PC-9 (cell line): ENCODE results near the gene RUVBL2. TPM values are rescaled to one million over a fixed set of nuclear protein-coding genes. Genes with fewer than 3 reads are reported as not detected.

Experiments
- BruUV-seq: library from RNA; stranded (reverse); fragments of 400-500 nt; replicated peaks from 2 replicates; lab custom pipeline; 2021; lab: Mats Ljungman, UMichigan
- CTCF ChIA-PET: fragments of 300-600 bp; sonication (Branson Sonifier 250); formaldehyde crosslinking; loops from one replicate; lab custom pipeline; 2022; ENCODE audit warnings: antibody characterized with exemption; lab: Charles Lee
- POLR2A ChIA-PET: fragments of 300-600 bp; sonication (Branson Sonifier 250); formaldehyde crosslinking; loops from one replicate; lab custom pipeline; 2022; ENCODE audit warnings: antibody characterized with exemption; ENCODE audit not compliant: unreplicated experiment; lab: Charles Lee
- DNase-seq, 2 experiments: peaks; one replicate each; pipeline versions ENCODE4 v3.0.0 to v3.0.0-alpha.2; 2015 to 2022; ENCODE audit warnings: mixed read lengths in 1 of 2
- H2AFZ ChIP-seq: fragments of 200-600 bp; sonication (generic); 2 replicates; pipeline ENCODE4 v1.8.1; 2017; ENCODE audit warnings: antibody characterized with exemption
- H3F3A ChIP-seq: fragments of 200-600 bp; sonication (generic); 2 replicates; pipeline ENCODE4 v1.8.1; 2017; ENCODE audit warnings: antibody characterized with exemption, mild to moderate bottlenecking, low read depth; ENCODE audit not compliant: insufficient read depth
- H3K27ac ChIP-seq: fragments of 200-600 bp; sonication (generic); 2 replicates; pipeline ENCODE4 v1.6.1; 2016; ENCODE audit warnings: mixed run types
- H3K27me3 ChIP-seq: fragments of 200-600 bp; sonication (generic); 2 replicates; pipeline ENCODE4 v1.6.1; 2016; ENCODE audit warnings: low read depth, mixed run types; ENCODE audit not compliant: insufficient read depth
- H3K36me3 ChIP-seq: fragments of 200-600 bp; sonication (generic); 2 replicates; pipeline ENCODE4 v1.6.1; 2016; ENCODE audit warnings: low read depth, mixed run types
- H3K4me1 ChIP-seq: fragments of 200-600 bp; sonication (generic); replicated peaks from 2 replicates; pipeline ENCODE4 v1.6.1; 2016; ENCODE audit warnings: mixed run types; ENCODE audit not compliant: insufficient read depth
- H3K4me2 ChIP-seq: fragments of 200-600 bp; sonication (generic); 2 replicates; pipeline ENCODE4 v1.6.1; 2017; ENCODE audit warnings: mixed run types
- H3K4me3 ChIP-seq: fragments of 200-600 bp; sonication (generic); 2 replicates; pipeline ENCODE4 v1.6.1; 2016; ENCODE audit warnings: mixed run types
- H3K79me2 ChIP-seq: fragments of 200-600 bp; sonication (generic); 2 replicates; pipeline ENCODE4 v1.6.1; 2017; ENCODE audit warnings: low read depth, mixed run types
- H3K9me2 ChIP-seq: fragments of 200-600 bp; sonication (generic); 2 replicates; pipeline ENCODE4 v1.8.1; 2017; ENCODE audit warnings: mild to moderate bottlenecking; ENCODE audit not compliant: insufficient read depth
- H3K9me3 ChIP-seq: fragments of 200-600 bp; sonication (generic); 2 replicates; pipeline ENCODE4 v1.8.1; 2016; ENCODE audit warnings: low read depth; ENCODE audit not compliant: insufficient read depth
- H4K20me1 ChIP-seq: fragments of 200-600 bp; sonication (generic); 2 replicates; pipeline ENCODE4 v1.8.1; 2017; ENCODE audit not compliant: insufficient read depth
- EZH2 ChIP-seq: fragments of 200-600 bp; sonication (generic); IDR thresholded peaks from 2 replicates; pipeline ENCODE4 v1.8.0; 2017; ENCODE audit warnings: antibody characterized with exemption, low read depth
- intact Hi-C: fragments of 100-400 bp; cut with micrococcal nuclease; formaldehyde crosslinking; loops from one replicate; pipeline ENCODE4 v1.10.0; 2022; ENCODE audit not compliant: unreplicated experiment
- total RNA-seq: library from RNA; stranded (reverse); gene quantifications from 2 replicates; pipeline ENCODE4 v1.2.3, GENCODE V29; 2021
- TF ChIP-seq, protein P1 (sequence below): fragments of 200-600 bp; sonication (generic); conservative IDR thresholded peaks from 2 replicates; pipeline ENCODE4 v1.6.1; 2017; ENCODE audit warnings: mixed run types, antibody characterized with exemption, mild to moderate bottlenecking, moderate library complexity

The RUVBL2 gene
- total RNA-seq, 1 experiment from 2014 or later, result 179 TPM

DNA sequence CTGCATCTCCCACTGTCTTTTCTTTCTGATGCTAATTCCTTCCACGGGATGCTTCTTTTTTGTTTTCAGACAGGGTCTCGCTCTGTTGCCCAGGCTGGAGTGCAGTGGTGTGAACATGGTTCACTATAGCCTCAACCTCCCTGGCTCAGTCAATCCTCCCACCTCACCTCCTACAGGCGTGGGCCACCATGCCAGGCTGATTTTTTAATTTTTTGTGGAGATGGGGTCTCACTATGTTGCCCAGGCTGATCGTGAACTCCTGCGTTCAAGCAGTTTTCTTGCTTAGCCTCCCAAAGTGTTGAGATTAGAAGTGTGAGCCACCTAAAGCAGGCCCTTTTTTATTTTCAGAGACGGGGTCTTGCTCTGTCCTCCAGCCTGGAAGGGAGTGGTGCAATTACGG lies 5.4 kb upstream of the RUVBL2 start:
- H3F3A ChIP-seq, result peaks cover 14% of the 10 kb centered on the region
- ChIA-PET CTCF (no interaction called here), POLR2A (interaction anchor here (0.7 kb wide), 1 partner anchor 170 kb away, joined by 9 read pairs; no protein-coding TSS in a partner anchor)
- no peaks in the 10 kb centered on the region for H3K27me3 ChIP-seq
- H3K79me2 ChIP-seq, result peaks cover 29% of the 10 kb centered on the region
- peaks cover 7% of the 10 kb centered on the region; the same call in 1 of the 2 replicates for H3K4me1 ChIP-seq
- no peaks in the 10 kb centered on the region for H3K9me2 ChIP-seq
- H4K20me1 ChIP-seq, result no peaks in the 10 kb centered on the region; the same call in 1 of the 2 replicates
- no peak overlapping the region for H3K4me2 ChIP-seq
- DNase-seq, result no peak
- no peak overlapping the region for H3K4me3 ChIP-seq
- H2AFZ ChIP-seq, result no peak overlapping the region
- intact Hi-C loops, result no loop called here
- H3K9me3 ChIP-seq, result no peaks in the 10 kb centered on the region
- TF ChIP-seq EZH2, result no peak
- TF ChIP-seq, protein P1, sequence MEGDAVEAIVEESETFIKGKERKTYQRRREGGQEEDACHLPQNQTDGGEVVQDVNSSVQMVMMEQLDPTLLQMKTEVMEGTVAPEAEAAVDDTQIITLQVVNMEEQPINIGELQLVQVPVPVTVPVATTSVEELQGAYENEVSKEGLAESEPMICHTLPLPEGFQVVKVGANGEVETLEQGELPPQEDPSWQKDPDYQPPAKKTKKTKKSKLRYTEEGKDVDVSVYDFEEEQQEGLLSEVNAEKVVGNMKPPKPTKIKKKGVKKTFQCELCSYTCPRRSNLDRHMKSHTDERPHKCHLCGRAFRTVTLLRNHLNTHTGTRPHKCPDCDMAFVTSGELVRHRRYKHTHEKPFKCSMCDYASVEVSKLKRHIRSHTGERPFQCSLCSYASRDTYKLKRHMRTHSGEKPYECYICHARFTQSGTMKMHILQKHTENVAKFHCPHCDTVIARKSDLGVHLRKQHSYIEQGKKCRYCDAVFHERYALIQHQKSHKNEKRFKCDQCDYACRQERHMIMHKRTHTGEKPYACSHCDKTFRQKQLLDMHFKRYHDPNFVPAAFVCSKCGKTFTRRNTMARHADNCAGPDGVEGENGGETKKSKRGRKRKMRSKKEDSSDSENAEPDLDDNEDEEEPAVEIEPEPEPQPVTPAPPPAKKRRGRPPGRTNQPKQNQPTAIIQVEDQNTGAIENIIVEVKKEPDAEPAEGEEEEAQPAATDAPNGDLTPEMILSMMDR, result no peak
- H3K27ac ChIP-seq, result no peak overlapping the region
- H3K36me3 ChIP-seq, result peaks cover 7% of the 10 kb centered on the region; the same call in 1 of the 2 replicates
- BruUV-seq, result no TSS peak

DNA sequence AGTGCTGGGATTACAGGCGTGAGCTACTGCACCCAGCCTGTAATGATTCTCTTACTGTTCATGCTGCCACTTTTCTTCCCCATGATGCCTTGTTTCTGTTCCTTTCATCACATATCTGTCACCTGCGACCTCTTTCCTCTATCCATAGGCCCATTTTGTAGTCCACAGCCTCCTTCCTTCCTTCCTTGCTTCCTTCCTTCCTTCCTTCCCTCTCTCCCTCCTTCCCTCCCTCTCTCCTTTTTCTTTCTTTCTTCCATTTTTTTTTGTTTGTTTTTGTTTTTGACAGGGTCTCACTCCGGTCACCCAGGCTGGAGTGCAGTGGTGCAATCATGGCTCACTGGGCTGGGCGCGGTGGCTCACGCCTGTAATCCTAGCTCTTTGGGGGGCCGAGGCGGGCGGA lies 4.8 kb upstream of the RUVBL2 start:
- H2AFZ ChIP-seq, result no peak overlapping the region
- POLR2A ChIA-PET, result no interaction called here
- no peaks in the 10 kb centered on the region for H3K9me3 ChIP-seq
- intact Hi-C loops, result no loop called here
- no peak for TF ChIP-seq EZH2
- TF ChIP-seq, protein P1, result no peak
- peaks cover 30% of the 10 kb centered on the region for H3K79me2 ChIP-seq
- H4K20me1 ChIP-seq, result no peaks in the 10 kb centered on the region; the same call in 1 of the 2 replicates
- H3K36me3 ChIP-seq, result peaks cover 7% of the 10 kb centered on the region; the same call in 1 of the 2 replicates
- no peak overlapping the region for H3K4me2 ChIP-seq
- no peaks in the 10 kb centered on the region for H3K27me3 ChIP-seq
- peaks cover 7% of the 10 kb centered on the region; the same call in 1 of the 2 replicates for H3K4me1 ChIP-seq
- DNase-seq, result no peak
- peaks cover 14% of the 10 kb centered on the region for H3F3A ChIP-seq
- no peak overlapping the region for H3K27ac ChIP-seq
- no TSS peak for BruUV-seq
- CTCF ChIA-PET, result no interaction called here
- no peaks in the 10 kb centered on the region for H3K9me2 ChIP-seq
- H3K4me3 ChIP-seq, result no peak overlapping the region

DNA sequence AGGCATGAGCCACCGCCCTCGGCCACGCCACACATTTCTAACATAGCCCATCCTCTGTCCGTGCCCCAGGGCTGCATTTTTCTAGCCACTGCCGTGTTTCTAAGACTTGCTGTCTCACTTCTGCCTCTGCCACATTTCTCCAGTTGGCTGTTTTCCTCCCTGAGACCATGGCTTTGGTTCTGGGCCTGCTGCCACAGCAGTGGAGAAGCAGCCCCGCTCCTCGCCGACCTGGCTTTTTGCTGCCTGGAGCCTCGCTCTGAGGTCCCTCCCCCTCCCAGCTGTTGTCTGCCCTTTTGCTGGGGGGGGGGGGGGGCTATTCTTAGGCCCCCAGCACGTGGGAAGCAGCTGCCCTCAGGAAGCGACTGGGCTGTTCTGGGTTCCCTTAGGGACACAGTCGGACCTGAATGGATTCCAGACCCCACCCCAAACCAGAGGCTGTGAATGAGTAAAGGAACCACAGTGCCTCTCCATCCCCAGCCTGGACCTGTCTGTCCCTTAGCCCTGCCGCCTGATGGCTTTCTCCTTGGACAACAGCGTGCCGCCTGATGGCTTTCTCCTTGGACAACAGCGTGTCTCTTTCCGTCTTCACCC lies 3.9 kb upstream of the RUVBL2 start:
- Histone ChIP-seq H3K36me3 (peaks cover 7% of the 10 kb centered on the region; the same call in 1 of the 2 replicates), H3K79me2 (peaks cover 39% of the 10 kb centered on the region), H3K9me2 (no peaks in the 10 kb centered on the region), H3K9me3 (no peaks in the 10 kb centered on the region), H3F3A (peaks cover 14% of the 10 kb centered on the region), H2AFZ (no peak overlapping the region), H3K27me3 (no peaks in the 10 kb centered on the region), H3K4me3 (no peak overlapping the region), H3K4me2 (no peak overlapping the region), H4K20me1 (no peaks in the 10 kb centered on the region; the same call in 1 of the 2 replicates), H3K4me1 (peaks cover 9% of the 10 kb centered on the region), H3K27ac (no peak overlapping the region)
- intact Hi-C loops, result loop anchor here (5.0 to 10.0 kb wide), 3 partner anchors 192 to 655 kb away; partner anchors contain the start of genes CA11, RRAS and SCAF1
- CTCF ChIA-PET, result no interaction called here
- BruUV-seq, result no TSS peak
- TF ChIP-seq, protein P1, result no peak
- no peak for TF ChIP-seq EZH2
- DNase-seq, result no peak
- POLR2A ChIA-PET, result no interaction called here
